Epithelial cell of esophagus (primary cell): ENCODE results near the gene PAK1.

Experiments
- DNase-seq: peaks from one replicate; pipeline ENCODE4 v3.0.0; 2010; ENCODE audit warnings: low read depth
- H3K4me3 ChIP-seq: 2 replicates; pipeline ENCODE4 v1.5.1; 2011; ENCODE audit warnings: mild to moderate bottlenecking, low read length, control low read depth
- TF ChIP-seq, protein P1 (sequence below): IDR thresholded peaks from 2 replicates; pipeline ENCODE4 v1.5.1; 2011; ENCODE audit warnings: low read depth, mild to moderate bottlenecking, low read length, control low read depth, inconsistent platforms; ENCODE audit not compliant: insufficient read depth; ENCODE audit errors: missing control alignments

The PAK1 gene

DNA sequence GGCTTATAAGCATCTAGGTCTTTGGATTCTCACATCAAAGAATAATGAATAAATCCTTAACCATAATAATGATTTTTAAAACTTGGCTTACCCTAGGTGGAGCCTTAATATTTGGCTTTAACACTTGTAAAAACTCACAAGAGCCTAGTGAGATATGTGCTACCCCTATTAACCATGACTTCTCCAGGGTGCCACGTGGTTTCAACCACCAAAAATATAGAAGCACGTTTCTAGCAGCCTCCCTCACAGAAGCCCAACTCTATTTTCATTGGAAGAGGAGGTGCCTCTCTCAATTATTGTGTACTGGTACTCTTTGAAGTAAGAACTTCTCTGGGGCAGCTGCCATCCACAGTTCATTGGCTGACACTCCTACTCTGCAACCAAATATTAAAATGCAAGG lies 125.9 kb downstream of the PAK1 start:
- H3K4me3 ChIP-seq, result no peak overlapping the region
- DNase-seq, result no peak
- TF ChIP-seq, protein P1, sequence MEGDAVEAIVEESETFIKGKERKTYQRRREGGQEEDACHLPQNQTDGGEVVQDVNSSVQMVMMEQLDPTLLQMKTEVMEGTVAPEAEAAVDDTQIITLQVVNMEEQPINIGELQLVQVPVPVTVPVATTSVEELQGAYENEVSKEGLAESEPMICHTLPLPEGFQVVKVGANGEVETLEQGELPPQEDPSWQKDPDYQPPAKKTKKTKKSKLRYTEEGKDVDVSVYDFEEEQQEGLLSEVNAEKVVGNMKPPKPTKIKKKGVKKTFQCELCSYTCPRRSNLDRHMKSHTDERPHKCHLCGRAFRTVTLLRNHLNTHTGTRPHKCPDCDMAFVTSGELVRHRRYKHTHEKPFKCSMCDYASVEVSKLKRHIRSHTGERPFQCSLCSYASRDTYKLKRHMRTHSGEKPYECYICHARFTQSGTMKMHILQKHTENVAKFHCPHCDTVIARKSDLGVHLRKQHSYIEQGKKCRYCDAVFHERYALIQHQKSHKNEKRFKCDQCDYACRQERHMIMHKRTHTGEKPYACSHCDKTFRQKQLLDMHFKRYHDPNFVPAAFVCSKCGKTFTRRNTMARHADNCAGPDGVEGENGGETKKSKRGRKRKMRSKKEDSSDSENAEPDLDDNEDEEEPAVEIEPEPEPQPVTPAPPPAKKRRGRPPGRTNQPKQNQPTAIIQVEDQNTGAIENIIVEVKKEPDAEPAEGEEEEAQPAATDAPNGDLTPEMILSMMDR, result no peak

DNA sequence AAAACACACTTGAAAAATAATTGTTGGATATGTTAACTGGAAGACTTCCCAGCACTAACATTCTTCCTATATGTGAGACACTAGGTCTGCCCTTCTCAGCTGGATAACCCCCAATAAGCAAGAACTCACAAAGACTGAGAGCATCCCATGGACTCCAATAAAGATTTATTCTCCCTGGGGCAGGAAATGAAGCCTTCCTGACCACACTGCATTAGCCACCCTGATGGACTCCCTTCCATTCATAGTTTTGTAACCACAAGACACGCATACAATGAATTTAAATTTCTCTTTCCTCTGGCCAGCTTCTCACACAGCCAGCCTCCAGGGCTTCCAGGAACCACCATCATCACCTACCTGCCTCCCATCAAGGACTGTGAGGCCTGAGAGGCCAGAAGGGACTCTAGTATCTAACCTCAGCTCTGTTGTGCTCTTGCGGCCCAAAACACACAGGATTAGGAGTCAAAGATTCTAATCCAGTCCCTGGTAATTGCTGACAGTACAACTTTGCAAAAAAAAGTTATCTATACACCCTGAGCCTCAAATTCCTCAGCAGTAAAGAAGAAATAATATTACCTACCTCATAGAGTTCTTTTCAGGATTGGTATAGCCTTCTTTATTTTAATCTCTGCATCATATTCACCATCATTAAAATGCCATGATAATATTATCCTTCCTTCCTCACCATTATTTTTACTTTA lies 126.8 kb downstream of the PAK1 start:
- peak; percentile 7 for DNase-seq
- H3K4me3 ChIP-seq, result no peak overlapping the region
- TF ChIP-seq, protein P1, result no peak

DNA sequence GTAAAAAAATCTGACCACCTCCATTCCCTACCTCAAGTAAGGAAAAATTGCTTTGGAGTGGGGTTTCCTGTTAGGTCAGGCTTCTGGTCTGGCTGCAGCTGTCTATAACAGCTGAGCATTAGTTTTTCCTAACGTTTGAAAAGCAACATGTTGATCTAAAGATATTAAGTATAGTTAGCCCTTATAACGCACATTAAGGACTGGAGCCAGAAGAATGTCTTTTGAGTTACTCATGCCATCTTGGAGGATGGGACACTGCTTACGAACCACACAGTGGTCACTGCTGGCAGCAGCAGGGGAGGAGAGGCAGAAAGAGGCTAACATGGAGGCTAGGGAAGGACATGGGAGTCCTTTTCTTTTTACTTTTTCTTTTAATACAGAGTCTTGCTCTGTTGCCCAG lies 128.3 kb downstream of the PAK1 start:
- DNase-seq, result no peak

DNA sequence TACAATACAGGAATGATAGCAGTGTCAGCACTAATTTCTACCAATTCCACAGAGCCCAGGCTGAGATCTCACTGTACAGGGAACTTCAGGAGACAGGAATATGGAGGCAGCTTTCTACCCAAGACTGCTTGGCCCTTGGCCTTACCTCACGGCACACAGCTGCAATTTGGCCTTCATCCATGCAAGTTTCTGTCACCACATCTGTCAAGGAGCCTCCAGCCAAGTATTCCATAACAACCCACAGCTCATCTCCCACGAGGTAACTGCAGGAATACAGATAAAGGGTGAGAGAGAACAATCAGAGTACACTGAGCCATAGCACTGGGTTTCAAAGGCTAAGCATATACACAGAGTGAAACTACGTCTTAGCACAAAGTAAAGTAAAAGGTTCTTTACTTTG lies 133.4 kb downstream of the PAK1 start:
- no peak overlapping the region for H3K4me3 ChIP-seq
- TF ChIP-seq, protein P1, result no peak
- DNase-seq, result no peak

More for the DNA sequence above, 128.3 kb downstream of the PAK1 start:
- TF ChIP-seq, protein P1, result no peak
- no peak overlapping the region for H3K4me3 ChIP-seq

DNA sequence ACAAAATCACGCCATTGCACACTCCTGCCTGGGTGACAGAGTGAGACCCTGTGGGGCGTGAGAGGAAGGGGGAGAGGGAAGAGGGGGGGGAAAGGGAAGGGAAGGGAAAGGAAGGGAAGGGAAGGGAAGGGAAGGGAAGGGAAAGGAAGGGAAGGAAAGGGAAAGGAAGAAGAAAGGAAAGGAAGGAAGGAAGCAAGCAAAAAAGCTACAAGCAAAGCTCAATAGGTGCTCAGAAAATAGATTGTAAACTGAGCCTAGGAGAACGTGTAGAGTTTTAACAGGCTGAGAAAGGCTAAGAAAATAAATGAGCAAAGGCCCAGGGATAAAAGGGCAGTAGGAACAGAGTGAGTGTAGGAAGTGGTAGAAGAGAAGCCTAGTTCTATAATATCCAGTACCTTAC lies 141.6 kb downstream of the PAK1 start:
- no peak for DNase-seq
- TF ChIP-seq, protein P1, result no peak
- no peak overlapping the region for H3K4me3 ChIP-seq

DNA sequence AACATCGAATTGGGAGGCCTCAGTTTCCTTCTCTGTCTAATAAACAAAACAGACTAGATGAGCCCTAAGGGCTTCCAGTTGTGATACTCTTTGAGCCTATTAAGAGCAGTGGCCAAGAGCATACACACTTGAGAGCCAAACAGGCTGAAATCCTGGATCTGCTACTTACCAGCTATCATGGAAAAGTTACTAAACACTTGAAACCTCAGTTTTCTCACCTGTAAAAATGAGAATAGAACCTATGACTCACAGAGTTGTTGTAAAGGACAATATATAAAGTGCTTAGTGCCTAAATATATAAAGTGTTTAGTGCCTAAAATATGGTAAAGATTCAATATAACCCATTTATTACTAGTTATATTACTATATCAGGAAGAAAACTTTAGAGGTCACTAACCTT lies 148.7 kb downstream of the PAK1 start:
- no peak overlapping the region for H3K4me3 ChIP-seq
- DNase-seq, result no peak
- TF ChIP-seq, protein P1, result no peak

DNA sequence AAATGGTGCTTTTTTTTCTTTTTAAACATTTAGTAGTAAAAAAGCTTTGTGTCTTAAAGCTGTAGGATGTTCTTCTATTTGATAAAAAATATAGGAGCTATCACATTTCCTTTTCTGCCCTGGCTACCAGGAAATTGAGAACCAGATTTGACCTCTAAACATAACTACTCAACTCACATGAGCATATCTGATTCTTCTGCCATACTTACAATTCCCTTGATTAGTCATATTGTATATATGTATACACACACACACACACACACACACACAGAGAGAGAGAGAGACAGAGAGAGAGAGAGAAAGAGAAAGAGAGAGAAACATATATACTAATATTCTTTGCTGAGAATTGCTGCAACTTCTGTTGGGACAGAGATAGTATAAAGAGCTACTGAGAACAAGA lies 149.4 kb downstream of the PAK1 start:
- no peak for DNase-seq
- no peak overlapping the region for H3K4me3 ChIP-seq
- TF ChIP-seq, protein P1, result no peak
